Bone marrow (tissue), 2 donors: Measurements from ENCODE around the gene BMPER.

ENCODE experiments used
- DNase-seq, 2 donors: peaks; one replicate each; lab custom pipeline; 2025; lab: John Stamatoyannopoulos, UW

Gene BMPER

GRCh38 chr7:33923440-33924229 is 18.3 kb downstream of the BMPER start:
- DNase-seq, result no peak

- no peak for DNase-seq
Observed at GRCh38 chr7:33926535-33926934, 21.2 kb downstream of the BMPER start.

DNA sequence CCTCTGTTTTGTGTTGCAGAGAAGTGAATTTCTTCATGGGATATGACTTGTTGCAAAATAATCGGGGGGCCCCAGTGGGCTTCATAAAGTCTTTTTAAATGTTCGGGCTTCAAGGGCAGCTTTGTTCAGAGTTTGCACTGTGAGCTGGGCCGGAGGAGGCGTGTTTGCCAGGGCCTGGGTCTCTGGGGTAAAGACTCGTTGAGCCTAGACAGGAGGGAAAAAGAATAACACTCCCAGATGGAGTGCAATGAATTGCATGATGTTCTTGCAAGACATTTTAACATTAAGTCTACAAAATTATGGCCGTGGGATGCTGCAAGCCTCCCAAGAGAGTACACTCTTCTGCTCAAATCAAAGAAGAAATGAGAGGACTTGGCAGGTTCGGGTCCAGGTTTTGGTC is 23.6 kb downstream of the BMPER start:
- no peak for DNase-seq

- DNase-seq, result no peak
Observed at GRCh38 chr7:33932221-33932620, 26.9 kb downstream of the BMPER start.

GRCh38 chr7:33932832-33933468 is 27.6 kb downstream of the BMPER start:
- peak; percentile 17 to 20 for DNase-seq

DNA sequence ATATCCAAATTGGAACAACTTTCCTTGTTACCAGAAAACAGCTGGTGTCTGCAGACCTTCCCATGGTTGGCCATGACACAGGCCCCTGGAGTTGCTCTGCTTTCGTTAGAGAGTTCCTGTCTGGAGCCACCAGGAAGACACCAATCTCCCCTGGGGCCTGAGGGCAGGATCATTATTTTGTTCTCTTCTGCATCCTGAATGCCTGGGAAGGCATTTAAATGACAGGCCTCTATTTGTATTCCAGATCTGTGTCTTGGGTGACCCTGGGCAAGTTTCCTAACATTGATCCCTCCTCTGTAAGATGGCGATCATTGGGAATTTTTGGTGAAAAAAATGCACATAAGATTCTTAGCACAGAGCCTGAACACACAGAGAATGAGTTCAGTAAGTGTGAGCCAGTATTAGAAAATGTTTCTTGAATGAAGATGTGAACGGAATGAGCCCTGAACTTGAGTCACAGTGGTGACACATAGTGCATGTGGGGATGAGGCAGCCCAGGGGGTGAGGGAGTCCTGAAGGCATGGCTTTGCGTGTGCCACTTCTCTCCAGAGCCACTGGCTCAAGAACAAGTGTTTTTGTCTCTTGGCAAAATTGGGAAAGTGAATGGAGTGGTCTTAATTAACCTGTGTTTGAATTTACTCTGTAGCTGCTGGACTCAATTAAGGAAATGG is 28.4 kb downstream of the BMPER start:
- no peak for DNase-seq

GRCh38 chr7:33934391-33934790 is 29.1 kb downstream of the BMPER start:
- DNase-seq, result no peak

DNA sequence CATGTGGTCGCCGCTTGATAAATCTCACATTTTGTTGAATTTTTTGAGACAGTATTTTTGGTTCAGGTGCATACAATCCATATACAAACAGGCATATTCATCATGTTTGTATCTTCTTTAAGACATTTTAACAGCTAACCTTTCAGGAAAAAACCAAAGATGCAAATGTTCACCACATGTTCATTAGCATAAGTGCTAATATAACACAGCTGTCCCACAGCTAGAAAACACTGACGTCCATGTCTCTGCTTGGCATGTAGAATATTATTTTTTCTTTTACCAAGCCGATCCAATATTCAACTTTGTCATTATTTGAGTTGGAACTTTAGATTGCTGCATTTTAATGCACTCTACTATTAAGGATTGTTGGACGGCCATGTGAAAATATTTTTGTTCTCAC is 31.2 kb downstream of the BMPER start:
- DNase-seq, result no peak

DNA sequence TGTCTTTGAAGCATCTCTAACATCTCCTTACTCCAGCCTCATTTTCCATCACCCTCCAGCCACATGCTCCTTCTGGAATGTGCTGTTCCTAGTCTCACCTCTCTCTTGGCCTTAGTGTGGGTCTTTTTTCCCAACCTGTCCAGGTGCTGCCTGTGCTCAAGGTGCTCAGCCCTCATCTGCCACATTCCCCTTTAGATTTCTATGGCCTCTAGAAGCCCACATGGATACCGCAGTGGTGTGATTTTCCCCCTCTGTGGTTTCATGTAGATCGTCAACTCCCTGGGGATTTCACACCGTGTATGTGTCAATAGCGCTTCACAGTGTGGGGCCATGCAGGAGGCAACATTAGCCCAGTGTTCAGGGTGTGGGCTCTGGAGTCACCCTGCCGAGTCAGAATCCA is 32.5 kb downstream of the BMPER start:
- no peak for DNase-seq

DNA sequence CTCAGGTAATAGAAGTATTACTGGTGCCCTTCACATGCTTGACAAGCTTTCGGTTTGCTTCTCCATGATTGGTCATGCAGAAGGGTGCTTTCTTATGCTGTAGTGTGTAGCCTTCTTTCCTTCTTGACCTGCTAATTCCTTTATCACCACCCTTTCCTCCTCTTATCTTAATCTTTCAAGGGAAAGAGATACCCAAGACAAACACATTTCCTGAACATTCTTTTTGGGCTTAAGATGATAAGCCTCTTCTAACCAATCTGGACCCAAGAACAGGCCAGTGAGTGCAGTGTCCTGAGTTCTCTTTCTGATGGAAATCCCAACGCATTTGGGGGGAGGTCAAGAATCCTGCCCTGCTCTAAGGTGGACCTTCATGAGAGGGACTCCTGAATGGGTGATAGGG is 33.8 kb downstream of the BMPER start:
- no peak for DNase-seq

GRCh38 chr7:33940503-33940902 is 35.2 kb downstream of the BMPER start:
- DNase-seq, result no peak

GRCh38 chr7:33941418-33941817 is 36.1 kb downstream of the BMPER start:
- DNase-seq, result no peak

DNA sequence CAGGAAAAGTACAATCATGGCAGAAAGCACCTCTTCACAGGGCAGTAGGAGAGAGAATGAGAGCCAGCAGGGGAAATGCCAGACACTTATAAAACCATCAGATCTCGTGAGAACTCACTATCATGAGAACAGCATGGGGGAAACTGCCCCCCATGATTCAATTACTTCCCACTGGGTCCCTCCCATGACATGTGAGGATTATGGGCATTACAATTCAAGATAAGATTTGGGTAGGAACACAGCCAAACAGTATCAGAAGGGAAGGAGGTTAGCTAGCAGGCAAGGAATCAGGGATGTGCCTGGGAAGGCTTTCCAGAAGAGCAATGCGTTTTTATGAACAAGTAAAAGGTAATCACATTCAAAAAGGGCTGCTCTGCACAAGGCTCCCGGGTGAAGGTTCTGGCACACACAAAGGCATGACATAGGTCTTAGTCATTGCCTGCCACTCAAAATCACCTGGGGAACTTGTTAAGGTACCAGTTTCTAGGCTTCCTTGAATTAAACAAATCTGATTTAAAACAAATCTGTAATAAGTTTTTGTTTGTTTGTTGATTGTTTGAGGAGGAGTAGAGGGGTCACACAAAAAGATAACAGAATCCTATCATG is 40.9 kb downstream of the BMPER start:
- no peak for DNase-seq

- DNase-seq, result no peak
Observed at GRCh38 chr7:33950047-33950714, 44.8 kb downstream of the BMPER start.

- no peak for DNase-seq
Observed at GRCh38 chr7:33952824-33953223, 47.5 kb downstream of the BMPER start.

DNA sequence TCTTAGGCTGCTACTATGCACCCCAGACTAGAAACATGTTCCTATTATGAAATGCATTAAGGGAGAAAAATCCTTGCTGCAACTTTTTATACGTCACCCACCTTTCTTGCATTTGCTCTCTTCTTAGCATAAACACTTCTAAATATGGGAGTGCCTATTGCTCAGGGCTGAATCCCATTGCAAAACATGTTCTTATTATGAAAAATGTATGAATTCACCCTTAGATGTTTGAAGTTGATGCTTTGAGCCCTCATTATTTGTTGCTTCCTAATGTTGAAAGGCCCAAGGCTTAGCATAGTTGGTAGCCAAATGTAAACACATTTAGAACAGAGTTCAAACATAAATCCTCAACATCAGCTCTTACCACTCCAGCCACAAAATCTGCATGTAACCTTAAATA is 52.8 kb downstream of the BMPER start:
- DNase-seq, result no peak

DNA sequence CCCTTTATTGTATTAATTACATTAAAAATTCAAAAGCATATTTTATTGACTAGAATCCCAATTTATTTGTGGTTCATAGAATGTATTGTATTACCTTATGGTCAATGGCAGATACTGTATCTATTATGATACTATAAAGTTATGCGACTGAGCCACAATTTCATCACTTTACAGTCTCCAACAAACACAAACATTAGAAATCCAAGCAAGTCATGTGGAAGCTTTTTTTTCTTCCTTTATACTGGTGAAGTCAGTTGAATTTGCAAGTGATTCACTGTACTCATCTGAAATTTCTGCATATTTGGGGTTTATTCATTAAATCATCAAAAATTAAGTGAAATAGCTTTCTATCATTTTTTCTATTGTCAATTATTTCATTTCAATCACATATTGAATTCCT is 54.3 kb downstream of the BMPER start:
- no peak for DNase-seq

GRCh38 chr7:33961948-33962347 is 56.6 kb downstream of the BMPER start:
- no peak for DNase-seq

DNA sequence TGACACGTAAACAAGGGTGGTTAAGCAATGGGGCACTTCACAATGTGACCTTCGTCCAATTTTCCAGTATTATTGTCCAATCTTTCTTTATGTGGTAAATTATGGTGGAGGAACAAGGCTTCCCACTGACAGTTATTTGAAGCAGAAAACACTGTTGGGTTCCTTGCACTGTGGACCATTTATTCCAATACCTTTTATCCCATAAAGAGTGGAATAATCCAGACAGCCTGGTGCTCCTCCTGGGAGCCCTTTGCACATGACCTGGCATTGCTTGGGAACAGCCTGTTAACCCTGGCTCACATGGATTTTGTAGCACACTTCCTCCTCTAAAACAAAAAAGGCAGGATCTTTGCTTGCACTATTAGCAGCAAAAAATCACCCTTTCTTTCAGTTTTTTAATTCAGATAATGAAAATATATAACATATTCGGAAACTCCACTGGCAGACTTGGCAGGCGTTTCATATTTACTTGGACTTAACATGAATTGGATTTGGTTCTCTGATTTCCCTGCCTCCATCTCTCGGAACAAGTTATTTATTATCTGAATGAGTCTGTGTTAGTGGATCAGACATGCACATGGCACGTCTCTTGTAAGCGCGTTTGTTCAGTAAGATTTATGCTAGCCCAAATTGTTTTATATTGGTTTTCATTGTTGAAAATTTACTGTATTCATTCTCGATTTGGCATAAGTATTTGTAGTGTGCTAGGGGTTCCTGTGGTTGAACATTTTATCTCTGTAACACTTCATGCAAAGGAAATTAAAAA is 59.3 kb downstream of the BMPER start:
- DNase-seq, result no peak

- DNase-seq, result no peak
Observed at GRCh38 chr7:33965183-33965744, 59.9 kb downstream of the BMPER start.

DNA sequence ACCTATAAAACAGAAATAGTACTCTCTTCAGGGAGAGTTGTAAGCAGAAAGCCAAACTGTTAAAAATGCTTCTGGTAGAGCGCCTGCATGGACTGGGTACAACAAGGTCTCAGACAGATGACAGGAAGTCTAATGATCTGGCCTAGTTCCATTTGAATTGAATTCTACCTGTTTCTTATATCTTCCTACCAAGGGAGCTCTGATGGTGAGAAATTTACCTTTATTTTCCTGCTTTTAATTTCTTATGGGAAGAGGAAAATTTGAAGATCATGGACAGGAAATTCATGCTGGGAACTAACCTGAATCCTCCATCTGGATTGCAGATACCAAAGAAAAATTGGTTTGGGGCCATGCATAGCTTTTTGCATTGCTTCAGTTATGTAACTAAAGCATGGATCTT is 63.3 kb downstream of the BMPER start:
- no peak for DNase-seq
